Activated CD8-positive, alpha-beta memory T cell treated with anti-CD3 and anti-CD28 coated beads for 36 hours (primary cell): ENCODE results near the gene MMP17. TPM values are rescaled to one million over a fixed set of nuclear protein-coding genes. Genes with fewer than 3 reads are reported as not detected.

Experiments
- CTCF ChIA-PET: fragments of 350-600 bp; sonication (Branson Sonifier 250); formaldehyde crosslinking; loops from one replicate; lab custom pipeline; 2021; ENCODE audit warnings: antibody characterized with exemption; lab: Charles Lee
- POLR2A ChIA-PET: fragments of 350-600 bp; sonication (Branson Sonifier 250); formaldehyde crosslinking; loops from one replicate; lab custom pipeline; 2021; ENCODE audit warnings: antibody characterized with exemption; lab: Charles Lee
- total RNA-seq, 2 experiments: library from RNA; stranded (reverse); gene quantifications; one replicate each; pipeline ENCODE4 v1.2.3, GENCODE V29; 2021

Gene MMP17
- total RNA-seq = under 1 TPM; 0.21 to 0.51 TPM

DNA sequence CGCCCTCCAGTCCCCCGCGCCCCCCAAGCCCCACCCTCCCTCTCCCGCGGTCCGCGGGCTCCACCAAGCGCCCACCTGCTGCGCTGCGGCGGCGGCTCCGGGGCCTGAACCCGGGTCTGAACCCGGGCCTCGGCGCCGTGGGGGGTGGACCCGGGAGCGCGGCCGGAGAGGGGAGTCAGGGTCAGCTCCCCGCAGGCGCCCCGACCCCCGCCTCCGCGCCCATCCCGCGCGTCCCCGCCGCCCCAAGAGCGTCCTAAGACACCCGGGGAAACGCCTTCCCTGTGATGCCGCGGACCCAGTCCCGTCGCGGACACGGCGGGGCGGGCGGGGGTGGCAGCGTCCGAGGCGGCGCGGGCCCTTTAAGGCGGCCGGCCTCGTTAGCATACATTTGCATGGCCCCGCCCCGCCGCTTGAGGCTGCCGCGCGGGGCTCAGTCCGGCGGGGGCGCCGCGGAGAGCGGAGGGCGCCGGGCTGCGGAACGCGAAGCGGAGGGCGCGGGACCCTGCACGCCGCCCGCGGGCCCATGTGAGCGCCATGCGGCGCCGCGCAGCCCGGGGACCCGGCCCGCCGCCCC is at the start of gene MMP17:
TSS of gene MMP17 (plus strand) at position 433 of the 574 bp plus-strand sequence. CDS start at position 535, 102 bp downstream.
- POLR2A ChIA-PET = no interaction called here
- CTCF ChIA-PET = no interaction called here

DNA sequence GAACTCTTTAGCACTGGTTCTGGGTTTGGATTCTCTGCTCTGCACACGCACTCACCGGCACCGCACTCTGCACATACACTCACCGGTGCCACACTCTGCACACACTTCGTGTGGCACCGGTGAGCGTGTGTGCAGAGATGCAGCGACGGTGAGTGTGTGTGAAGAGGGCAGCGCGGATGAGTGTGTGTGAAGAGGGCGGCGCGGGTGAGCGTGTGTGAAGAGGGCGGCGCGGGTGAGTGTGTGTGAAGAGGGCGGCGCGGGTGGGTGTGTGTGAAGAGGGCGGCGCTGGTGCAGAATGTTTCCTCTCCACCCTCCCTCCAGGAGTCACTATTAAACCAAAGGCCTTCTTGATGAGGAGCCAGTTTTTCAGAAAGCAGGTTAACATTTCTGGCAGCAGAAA is 49.2 kb upstream of the MMP17 start:
- ChIA-PET POLR2A (no interaction called here), CTCF (no interaction called here)

DNA sequence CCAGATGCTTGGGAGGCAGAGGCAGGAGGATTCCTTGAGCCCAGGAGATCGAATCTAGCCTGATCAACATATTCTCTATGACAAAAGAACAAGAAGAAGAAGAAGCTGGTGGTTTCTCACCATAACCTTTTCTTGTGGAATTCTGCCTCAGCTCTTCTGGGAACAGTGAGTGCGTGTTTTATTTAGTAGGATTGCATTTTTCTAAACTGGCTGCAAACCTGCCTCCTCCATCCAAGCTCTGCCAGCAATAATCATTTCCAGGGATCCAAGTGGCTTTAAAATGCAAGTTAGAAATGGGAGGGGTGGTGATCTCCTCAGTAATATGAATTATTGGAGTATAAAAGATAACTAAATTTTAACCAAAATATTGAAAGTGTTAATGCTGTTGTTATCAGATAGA is 46.1 kb upstream of the MMP17 start:
- ChIA-PET CTCF (no interaction called here), POLR2A (no interaction called here)

DNA sequence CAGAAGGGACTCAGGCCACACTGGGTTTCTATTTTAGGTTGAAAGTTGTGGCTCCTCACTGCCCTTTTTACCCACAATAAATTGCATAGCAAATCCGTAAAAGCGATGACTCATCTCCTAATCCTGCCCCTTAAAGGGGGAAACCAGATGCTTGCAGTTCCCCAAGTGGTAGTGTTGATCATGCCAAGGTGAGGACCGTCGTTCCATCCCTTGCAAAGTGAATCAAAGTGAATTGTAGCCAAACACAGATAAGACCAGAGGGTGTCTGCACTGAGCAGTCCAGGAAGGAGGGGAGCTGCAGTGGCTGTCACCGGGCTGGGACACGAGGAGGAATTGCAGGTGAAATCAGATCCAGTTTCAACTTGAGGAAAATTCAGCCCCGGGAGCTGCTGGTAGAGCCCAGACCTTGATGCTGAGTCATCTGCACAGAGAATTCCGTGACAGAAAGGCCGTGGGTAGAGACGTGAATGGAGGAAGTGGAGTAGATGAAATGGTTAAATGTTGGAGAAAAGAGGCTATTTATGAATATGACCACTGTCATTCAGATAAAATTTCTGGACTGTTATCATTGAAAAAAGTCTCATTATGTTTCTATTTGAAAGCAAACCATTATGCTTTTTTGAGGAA is 44.2 kb upstream of the MMP17 start:
- ChIA-PET POLR2A (no interaction called here), CTCF (interaction anchor here (0.5 kb wide), 2 partner anchors 19 to 36 kb away, joined by 3 to 5 read pairs; no protein-coding TSS in a partner anchor)

DNA sequence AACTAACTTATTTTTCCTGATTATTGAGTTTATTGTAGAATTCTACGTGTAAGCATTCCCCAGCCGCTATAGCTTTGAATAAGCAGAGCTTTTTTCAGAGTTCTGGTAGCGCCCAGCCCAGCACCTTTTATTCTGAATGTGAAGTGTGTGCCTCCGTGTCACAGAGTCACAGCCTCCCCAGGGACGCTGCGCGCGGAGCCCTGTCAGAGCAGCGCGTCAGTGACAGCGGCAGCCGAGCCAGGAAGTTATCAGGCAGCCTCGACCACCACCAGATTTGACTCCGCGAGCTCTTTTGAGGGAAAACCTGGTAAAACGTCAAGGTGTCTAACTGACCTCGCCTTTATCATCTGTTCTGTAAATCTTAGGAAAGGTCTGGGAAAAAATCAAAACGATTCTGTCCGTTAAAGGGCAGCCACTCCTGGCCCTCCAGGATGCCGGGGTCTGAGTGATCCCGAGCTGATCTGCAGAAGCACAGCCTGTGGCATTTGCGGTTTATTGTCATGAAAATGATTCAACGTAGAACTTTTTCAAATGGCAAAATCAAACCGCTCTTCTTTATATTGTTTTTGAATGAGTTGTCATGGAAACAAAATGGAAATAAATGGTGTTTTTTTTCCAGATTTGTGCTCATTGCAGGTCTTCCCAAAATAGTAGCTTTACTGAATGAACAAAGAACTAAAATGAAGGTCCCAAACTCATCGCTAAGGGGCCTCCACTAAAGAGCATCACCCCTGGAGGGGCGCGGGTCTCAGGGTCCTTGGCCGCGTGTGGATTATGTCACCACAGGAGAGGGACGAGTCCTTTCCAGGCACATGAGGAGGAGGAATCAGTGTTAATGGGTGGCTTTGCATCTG is 43.1 kb upstream of the MMP17 start:
- ChIA-PET CTCF (interaction anchor here (0.5 kb wide), 1 partner anchor 18 kb away, joined by 3 read pairs; no protein-coding TSS in a partner anchor), POLR2A (no interaction called here)

DNA sequence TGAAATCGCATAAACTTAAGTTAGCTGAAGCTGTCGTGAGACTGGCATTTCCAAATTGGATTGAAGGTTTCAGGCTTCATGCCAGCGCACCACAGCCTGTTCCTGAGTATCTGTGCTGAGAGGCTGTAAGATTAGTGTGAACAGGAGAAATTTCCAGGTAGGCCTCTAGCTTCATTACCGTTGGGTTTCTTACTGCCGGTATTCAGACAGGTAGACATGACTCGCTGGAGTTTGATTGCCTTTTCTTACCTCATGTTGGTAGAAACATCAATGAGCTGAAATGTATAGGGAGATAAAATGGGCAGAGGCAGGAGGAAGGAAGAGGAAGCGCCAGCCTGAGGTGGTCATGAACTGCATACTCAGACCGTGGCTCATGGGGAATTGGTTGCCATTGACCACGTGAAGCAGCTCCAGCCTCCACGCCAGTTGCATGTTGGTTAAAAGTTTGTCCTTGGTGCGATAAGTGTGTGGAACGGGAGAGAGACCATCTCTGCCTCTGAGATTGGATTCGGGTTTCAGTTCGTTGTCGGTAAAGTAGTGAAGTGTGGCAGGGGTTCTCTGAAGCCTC is 42.3 kb upstream of the MMP17 start:
- ChIA-PET POLR2A (no interaction called here), CTCF (no interaction called here)

DNA sequence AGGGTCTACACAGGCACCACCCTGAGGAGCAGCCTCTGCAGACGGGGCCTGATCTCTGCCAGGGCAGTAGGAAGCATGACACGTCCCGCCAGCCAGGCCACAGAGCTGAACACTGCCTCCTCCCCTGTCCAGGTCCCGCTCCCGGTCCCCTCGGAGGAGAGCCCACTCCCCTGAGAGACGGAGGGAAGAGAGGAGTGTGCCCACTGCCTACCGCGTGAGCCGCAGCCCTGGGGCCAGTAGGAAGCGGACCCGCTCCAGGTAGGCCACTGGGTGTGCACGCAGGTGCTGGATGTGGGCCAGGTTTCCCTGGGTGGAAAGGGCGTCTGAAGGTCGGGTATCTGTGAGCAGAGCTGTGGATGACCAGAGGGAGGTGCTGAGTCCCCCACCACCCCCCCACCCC is 41.9 kb upstream of the MMP17 start:
- ChIA-PET CTCF (no interaction called here), POLR2A (no interaction called here)

DNA sequence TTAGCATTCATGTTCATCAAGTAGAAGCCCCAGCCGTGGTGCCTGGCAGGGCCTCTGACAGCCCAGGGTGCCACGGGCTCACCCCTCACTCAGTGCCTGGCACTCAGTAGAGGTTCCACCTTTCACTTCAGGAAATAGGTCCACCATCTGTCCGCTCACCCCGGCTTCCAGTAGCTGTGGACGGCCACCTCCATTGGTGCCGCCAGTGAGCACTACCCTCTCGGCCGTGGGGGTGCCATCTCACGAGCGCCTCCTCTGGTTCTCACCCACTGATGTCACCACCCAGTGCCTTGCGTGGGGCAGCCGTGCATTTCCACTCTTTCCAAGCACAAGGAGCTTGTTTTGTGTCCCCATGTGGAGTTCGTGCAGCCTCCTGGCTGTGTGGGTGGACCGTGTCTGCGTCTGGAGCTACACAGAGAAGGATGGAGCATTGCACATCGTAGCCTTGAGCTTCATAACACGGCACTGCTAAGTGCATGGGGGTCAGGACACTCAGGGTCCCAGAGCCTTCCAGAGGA is 41.0 kb upstream of the MMP17 start:
- CTCF ChIA-PET = interaction anchor here (0.6 kb wide), 1 partner anchor 192 kb away, joined by 5 read pairs; no protein-coding TSS in a partner anchor
- POLR2A ChIA-PET = no interaction called here

DNA sequence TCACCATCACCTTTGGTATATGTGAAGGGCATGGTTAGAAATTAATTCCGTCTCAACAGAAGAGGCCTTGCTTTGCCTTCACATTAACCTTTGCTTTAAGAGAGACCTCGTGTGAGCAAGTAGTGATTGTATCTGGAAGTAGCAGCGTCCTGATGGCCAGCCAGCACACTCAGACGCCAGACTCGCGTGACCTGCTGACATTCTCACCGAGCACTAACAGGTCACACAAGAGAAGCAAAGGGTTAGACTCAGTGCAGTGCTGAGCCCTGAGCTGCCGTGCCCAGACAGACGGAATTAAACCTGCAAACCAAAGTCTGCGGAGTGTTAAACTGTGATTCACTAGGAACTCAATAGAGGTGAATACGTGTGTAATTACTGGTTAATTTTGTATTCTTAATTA is 40.1 kb upstream of the MMP17 start:
- ChIA-PET POLR2A (no interaction called here), CTCF (no interaction called here)

DNA sequence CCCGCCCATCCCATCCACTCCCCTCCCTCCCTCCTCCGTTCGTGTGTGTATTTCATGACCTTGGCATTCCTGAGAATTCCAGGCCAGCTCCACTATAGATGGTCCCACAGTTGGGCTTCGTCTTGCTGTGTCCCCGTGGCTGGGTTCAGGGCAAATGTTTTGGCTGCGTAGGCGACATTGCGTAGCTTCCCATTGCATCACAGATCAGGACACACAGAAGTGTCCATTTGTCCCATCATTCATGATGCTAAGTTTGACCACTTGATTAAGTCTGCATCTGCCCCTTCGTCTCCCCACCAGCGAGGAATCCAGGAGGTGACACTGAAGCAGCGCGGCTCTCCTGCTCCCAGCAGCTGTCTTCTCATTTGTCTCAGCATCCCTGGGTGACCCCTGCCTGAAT is 38.6 kb upstream of the MMP17 start:
- CTCF ChIA-PET = no interaction called here

DNA sequence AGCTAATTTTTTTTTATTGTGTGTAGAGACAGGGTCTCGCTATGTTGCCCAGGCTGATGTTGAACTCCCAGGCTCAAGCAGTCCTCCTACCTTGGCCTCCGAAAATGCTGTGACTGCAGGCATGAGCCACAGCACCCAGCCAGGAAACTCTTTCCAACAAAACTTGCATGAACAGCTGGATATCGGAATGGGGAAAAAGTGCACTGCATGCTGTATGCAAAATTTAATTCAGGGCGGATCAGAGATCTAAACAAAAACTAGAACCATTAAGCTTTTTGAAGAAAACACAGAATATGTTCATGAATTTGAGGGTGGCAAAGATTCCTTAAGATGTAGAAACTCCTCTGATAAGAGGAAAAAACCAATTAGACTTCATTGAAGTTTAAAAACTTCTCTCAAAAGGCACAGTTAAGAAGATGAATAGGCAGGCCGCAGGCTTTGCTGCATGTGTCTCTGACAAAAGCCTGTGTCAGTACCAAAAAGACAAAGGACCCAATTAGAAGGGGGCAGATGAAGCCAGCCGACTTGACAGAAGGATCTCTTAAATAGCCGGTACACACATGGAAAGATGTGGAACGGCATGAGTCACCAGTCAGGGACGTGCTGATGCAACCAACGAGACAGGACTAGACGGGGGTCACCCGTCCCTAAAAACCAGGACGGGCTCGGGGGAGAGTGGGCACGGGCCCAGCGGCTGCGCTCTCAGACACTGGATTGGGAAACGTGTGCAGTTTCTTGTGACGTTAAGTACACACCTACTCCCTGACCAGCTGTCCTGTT is 34.8 kb upstream of the MMP17 start:
- ChIA-PET POLR2A (no interaction called here), CTCF (no interaction called here)

More for the DNA sequence above, 38.6 kb upstream of the MMP17 start:
- POLR2A ChIA-PET = no interaction called here

DNA sequence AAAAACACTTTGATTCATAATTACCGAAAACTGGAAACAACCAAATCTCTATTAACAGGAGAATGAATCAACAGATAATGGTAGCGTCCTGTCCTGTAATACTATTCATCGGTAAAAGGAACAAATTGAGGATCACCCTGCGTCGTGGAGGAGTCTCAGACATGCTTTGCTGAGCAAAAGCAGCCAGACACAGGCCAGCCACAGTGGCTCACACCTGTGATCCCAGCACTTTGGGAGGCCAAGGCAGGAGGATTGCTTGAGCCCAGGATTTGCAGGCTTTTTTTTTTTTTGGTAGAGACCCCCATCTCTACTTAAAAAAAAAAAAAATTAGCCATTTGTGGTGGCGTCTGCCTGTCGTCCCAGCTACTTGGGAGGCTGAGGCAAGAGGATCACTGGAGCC is 34.1 kb upstream of the MMP17 start:
- ChIA-PET POLR2A (no interaction called here), CTCF (no interaction called here)

DNA sequence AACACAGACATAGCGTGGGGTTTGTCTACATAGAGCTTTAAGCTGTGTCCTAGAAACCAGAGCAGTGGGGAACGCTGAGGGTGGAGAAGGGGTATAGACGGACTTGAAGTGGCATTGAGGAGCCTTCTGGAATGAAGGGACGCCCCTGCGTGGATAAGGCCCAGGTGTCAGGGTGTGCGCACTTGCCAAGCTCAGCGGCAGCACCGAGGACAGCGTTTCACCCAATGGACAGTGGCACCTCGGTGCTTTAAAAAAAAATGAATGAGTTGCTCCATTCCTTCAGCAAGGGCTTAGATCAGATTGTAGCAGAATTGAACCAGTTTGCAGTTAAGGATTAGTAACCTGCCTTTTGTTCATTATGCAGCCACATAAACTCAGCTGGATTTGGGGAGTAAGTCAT is 33.6 kb upstream of the MMP17 start:
- POLR2A ChIA-PET = no interaction called here

DNA sequence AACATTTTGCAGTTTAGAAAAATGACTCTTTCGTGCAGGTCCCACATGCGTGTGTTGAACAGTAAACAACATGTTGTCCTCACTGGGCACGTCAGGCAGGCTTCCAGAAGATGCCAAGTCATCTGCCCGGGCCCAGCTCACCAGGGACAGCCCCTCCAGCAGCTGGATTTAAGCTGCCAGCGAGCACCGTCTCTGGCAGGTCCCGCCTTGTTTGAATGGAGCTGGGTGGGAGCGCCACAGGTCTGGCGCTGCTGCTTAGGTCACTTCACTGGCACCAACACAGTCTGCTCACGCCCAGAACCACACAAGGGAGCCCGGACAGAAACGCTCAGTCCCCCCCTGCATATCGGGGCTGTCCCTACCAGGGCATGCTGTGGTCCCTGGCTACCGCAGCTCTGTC is 33.1 kb upstream of the MMP17 start:
- POLR2A ChIA-PET = no interaction called here
- CTCF ChIA-PET = no interaction called here

More for the DNA sequence above, 33.6 kb upstream of the MMP17 start:
- CTCF ChIA-PET = no interaction called here

DNA sequence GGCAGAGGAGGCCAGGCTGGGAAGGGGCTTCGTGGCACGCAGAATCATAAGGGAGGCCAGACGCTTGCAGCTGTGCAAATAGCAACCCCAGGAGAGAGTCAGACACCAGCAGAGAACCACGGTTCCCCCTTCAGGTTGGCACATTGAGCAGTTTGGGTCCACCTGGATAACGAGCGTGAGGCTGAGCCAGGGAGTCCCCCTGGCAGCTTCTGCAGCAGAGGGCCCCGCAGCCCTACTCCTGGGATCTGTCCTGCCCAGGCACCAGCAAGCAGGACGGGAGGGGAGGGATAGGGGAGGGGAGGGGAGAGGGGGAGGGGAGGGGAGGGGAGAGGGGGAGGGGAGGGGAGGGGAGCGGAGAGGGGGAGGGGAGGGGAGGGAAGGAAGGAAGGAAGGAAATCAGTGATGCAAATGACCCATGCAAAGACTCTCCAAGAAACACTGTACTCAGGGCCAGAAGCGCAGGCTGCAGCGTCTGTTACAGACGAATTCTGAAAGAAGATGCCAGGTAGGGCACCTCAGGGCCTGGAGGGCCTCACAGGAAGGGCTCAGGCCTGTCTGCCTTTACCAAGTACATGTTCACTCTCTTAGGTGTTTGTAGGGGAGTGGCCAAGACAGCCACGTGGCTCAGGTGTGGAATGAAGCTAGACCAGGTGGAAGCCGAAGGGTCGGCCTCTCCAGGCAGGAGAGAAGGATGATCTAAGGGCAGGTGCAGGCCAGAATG is 32.3 kb upstream of the MMP17 start:
- ChIA-PET POLR2A (interaction anchor here (0.6 kb wide), 1 partner anchor 348 kb away, joined by 3 read pairs; no protein-coding TSS in a partner anchor), CTCF (no interaction called here)

DNA sequence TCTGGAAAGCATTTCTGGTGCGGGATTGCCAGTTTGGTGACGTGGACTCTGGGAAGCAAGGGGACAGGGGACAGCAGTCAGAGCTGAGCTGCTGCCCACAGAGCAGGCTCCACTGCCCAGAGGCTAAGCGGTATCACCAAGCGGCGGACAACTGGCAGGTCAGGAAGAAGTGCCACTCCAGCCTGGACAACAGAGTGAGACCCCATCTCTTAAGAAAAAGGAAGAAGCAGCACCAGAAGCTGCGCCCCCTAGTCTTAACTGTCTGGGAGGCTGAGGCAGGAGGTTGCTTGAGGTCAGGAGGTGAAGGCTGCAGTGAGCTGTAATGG is 31.8 kb upstream of the MMP17 start:
- POLR2A ChIA-PET = interaction anchor here (0.6 kb wide), 1 partner anchor 347 kb away, joined by 3 read pairs; no protein-coding TSS in a partner anchor
- CTCF ChIA-PET = no interaction called here

DNA sequence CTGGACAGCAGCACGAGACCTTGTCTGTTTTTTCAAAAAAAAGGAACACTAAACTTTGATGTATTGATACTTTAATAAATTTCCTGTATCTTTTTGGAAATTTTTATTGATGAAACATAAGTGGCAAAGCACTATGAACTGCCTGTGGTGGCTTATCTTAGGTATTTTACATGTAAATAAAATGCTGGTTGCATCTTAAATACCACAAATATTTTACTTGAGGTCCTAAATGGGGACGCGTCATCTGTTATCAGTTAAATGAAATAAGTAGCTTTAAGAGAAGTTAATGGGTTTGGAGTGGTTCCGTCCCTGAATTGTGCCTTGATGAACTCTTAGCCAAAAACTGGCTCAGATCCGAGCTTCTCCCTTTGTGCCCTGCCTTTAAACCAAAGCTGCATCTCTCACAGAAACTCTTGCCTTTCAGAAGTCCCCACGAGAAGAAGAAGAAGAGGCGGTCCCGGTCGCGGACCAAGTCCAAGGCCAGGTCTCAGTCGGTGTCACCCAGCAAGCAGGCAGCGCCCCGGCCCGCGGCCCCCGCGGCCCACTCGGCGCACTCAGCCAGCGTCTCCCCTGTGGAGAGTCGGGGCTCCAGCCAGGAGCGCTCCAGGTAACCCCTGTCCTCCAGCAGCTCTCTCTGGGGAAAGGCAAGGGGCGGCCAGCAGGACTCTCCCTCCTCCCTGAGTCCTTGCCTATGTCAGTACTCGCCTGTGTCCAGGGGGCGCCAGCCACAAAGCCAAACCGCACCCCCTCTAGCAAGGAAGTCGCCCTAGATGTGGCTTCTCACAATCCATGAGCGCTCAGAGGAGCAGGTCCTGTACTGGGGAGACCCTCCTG is 31.2 kb upstream of the MMP17 start:
- ChIA-PET POLR2A (interaction anchor here (0.6 kb wide), 1 partner anchor 346 kb away, joined by 3 read pairs; no protein-coding TSS in a partner anchor), CTCF (no interaction called here)

DNA sequence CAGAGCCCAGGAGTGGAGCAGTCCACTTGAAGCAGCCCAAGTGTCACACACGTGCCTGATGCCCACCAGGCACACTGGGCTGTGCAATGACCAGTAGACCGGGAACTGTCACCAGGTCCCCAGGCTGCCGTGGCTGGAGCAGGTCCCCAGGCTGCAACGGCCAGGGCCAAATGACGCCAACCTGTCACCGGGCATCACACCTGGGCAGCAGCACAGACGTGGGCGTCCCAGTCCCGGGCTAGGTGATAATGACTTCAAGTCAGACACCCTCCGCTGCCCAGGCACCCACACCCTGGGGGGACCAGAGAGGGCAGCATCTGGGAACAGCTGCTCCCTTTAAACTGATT is 30.6 kb upstream of the MMP17 start:
- ChIA-PET POLR2A (no interaction called here), CTCF (no interaction called here)
